ENCODE results near the gene NAV2. TPM values are rescaled to one million over a fixed set of nuclear protein-coding genes. Genes with fewer than 3 reads are reported as not detected.

The NAV2 gene
- polyA plus RNA-seq, 5 donors: 14.5 to 25.1 (median 21.0) TPM

- DNase-seq: no peak
Measured at GRCh38 chr11:19968860-19969259, 256.2 kb downstream of the NAV2 start.

GRCh38 chr11:19970944-19971343 is 258.3 kb downstream of the NAV2 start:
- no peak for DNase-seq

DNA sequence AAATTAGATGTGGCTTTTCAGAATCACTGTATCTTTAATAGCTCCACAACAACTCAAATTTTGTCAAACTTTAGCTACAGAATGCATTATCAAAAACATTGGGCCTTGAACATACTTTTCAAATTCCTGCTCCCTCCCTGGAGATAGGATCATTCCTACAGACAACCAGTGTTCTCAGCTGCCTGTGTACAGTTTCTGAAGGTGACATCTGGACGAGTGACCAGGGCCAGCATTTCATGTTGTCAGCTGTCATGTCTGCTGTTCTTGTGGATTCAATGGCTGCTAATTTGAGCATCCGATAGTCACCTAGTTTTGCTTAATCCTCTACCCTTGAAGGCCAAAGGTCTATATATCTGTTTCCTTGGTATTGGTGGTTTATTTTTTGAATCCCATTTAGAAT is 259.5 kb downstream of the NAV2 start:
- DNase-seq: no peak

- no peak for DNase-seq
Measured at GRCh38 chr11:19972651-19973050, 260.0 kb downstream of the NAV2 start.

DNA sequence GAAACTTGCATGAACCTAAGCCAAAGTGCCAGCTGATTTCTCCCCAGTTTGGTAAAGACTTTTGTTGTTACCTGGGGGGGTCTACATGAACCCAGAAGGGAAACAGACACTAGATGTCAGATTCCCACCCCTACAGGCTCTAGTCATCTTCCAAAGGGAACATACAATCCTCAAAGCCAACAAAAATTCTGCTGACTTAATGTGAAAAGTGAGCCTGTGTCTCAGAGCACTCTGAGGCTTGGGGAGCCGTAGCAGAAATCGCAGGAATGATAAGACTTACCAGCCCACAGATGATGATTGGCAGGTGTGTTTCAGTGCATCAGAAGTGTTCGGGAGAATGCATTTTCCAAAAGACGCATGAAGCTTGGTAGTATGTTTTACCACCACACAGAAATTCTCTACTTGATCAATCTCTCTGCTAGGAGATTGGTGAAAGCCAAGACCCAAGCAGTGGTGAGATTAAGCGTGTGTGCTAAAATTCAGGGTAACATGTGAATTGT is 260.5 kb downstream of the NAV2 start:
- DNase-seq: no peak

DNA sequence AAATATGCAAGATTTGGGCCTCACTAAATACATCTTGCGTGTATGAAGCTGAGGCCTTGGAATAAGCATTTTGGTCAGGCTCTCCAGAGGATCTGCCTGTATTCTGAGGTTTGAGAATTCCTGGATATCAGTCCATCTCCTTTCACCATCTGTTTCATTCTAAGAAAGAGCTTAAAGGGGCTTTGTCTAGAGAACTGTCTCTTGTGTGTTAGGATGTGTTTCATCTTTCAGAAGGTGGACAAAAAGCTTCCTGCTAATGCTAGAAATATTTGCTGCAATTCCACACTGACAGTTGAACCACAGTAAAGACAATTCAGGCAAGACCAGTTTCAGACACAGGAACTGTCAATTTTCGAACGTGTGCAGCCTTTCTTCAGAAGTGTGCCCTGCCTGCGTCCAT is 262.2 kb downstream of the NAV2 start:
- DNase-seq: no peak

GRCh38 chr11:19975414-19975990 is 262.9 kb downstream of the NAV2 start:
- no peak for DNase-seq

GRCh38 chr11:19976281-19976941 is 263.8 kb downstream of the NAV2 start:
- DNase-seq: no peak

DNA sequence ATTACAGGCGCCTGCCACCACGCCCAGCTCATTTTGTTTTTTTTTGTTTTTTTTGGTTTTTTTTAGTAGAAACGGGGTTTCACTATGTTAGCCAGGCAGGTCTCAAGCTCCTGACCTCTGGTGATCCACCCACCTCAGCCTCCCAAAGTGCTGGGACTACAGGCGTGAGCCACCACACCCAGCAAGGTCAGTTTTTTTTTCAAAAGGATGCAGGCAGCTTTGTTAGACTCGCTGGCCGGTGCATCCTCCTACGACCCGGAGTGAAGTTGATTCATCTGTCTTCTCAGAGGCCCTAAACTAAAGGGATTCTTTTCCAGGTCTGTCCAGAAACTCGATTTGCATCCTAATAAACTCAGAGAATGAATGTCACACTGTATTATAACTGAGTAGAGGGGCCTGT is 265.3 kb downstream of the NAV2 start:
- DNase-seq: no peak

- no peak for DNase-seq
Measured at GRCh38 chr11:19978668-19979518, 266.3 kb downstream of the NAV2 start.

DNA sequence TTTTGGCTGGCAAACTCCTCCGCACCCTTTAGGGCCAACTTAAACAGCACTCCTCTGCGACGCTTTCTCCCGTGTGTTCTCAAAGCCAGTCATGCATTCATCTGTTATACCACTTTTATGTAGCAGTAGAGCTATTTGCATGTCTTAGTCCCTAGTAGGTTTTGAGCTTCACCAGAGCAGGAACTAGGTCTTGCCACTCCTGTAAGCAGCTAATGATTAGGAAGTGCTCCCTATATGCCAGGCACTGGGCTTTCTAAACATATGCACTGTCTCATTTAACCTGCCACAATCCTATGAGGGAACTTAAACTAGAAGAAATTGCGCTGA is 266.8 kb downstream of the NAV2 start:
- no peak for DNase-seq

DNA sequence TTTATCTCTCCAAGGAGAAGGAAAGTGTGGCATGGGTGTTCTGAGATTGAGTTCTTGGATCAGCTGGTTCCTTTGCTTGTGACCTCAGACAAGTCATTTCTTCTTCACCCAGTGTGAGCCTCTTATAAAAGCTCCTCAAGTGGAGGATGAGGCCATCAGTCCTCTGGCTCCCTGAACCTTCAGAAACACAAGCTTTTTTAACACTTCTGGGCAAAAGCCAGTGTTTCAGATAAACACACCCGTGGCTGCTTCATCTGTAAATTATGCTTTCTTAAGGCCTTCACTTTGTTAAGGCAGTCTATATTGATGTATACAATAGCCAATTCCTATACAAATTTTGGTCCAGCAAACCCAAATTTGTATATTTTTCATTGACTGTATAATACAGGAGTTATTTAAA is 267.8 kb downstream of the NAV2 start:
- no peak for DNase-seq

DNA sequence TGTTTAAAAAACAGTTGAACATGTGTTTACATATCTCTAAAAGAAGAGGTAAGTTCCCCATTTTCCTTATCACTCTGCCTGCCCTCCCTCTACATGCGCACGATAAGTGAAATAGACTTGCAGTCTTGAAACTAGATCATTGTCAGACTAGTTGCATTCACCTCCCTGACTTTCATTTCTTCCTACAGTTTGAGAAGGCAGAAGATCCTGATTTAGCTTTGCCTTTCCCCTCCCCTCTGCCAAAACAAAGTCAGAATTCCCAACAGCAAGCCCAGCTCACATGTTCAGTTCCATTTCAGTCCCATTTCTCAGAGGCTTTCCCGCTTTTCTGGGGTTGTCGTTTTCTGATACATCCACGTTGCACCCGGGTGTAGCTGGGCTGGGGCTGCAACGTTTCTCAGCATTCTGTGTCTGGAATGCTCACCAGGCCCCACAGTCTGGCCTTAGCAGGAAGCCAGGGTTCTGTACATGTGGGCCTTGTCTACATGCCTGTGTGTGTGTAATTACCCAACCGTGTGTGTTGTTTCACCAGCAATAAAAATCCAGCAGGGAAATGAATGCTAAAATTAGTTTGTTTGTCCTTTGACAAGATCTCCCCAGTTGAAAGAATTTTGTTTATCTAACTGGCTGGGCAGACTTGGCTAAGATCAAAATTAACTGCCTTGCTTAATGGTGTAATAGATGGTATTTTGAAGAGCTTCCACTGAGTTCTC is 268.5 kb downstream of the NAV2 start:
- DNase-seq: no peak

GRCh38 chr11:19982774-19983495 is 270.3 kb downstream of the NAV2 start:
- no peak for DNase-seq

DNA sequence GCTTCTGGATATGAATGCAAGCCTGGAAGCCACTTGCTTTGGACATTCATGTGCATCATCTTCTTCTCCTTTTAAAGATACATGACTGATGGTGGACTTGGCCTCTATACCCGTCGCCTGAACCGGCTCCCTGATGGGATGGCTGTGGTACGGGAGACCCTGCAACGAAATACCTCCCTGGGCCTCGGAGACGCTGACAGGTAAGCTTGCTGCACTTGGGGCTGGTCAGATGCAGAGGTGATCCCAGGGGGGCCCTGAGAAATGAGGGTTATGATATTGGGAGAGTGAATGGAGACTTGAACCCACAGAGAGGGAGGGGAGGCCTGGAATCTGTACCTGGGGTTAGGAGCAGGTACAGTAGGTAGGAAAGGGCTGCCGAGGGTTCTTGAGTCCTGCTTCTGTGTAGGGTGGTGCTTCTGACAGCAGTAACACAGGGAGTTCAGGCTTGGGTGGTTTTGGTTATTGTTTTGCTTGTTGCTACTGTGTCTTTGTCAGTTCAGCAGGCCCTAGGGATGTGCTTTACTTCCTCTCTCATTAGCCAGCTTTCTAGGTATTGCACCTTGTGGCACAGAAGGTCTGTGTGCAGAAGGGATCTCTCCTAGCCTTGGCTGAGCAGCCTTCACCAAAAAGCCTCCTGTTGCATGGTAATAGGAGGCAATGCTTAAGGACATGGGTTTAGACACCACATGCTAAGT is 271.6 kb downstream of the NAV2 start:
- no peak for DNase-seq

DNA sequence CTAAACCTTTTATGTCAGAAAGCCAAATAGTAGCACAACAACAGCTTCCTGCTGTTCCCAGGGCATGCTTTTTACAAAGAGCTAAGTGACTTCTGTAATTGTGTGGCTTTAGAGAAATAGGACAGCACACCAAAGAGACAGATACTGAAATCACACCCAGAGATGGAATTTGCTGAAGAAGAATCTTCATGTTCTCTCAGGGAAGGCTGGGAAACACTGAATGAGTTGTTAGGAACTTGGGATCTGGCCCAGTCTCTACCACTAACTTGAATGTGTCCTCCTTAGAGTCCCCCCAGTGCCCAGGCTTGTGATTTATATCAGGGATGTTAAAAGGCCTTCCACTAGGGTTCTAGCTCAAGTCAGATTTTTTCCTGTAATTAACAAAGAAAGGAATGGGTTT is 272.5 kb downstream of the NAV2 start:
- no peak for DNase-seq

GRCh38 chr11:19987331-19987801 is 274.7 kb downstream of the NAV2 start:
- no peak for DNase-seq

DNA sequence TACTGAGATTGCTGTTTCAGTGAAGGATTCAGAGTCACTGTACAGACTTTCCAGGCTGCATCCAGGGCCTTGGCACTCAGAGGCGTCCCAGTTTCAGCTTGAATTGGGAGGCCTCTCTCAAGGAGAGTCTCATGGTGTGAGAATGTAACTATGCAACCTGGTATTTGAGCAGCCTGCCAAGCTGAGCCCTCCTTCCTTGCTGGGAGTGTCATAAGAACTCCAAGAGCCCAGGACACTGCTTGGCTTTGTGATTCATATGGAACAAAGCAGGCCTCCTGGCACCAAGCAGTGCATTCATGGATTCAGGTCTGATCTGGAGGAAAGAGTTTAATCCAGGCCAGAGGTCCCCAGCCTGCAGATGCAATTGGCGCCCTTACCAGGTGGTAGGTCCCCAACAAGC is 276.0 kb downstream of the NAV2 start:
- DNase-seq: no peak

DNA sequence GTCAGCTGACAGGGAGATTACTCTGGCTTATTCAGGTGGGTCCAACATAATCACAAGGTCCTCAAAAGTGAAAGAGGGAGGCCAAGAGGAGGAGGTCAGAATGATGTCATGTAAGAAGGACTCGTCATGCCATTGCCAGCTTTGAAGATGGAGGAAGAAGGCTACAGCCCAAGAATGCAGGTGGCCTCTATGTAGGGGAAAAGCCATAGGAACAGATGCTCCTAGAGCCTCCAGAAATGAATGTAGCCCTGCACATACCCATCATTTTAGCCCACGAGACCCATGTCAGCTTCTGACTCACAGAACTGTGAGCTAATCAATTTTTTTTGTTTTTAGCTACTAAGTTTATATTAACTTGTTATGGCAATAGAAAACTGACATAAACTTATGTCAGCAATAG is 276.6 kb downstream of the NAV2 start:
- no peak for DNase-seq

DNA sequence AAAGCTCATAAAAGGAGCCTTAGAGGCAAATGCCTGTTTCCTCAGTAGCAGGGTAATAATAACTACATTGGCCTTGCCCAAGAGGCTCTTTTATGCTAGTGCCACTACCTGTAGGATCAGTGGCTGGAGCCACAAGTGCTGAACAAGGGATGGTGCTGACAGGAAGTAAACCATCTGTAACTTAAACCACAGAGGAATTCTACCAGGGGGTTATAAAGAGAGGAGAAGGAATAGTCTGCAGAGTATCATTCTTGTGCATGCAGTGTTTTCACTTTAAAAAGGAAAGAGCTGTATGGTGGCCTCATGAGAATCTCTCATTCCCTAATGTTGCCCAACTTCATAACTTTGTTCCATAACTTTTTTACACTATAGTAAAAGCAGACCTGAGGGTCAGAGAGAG is 279.5 kb downstream of the NAV2 start:
- DNase-seq: no peak

DNA sequence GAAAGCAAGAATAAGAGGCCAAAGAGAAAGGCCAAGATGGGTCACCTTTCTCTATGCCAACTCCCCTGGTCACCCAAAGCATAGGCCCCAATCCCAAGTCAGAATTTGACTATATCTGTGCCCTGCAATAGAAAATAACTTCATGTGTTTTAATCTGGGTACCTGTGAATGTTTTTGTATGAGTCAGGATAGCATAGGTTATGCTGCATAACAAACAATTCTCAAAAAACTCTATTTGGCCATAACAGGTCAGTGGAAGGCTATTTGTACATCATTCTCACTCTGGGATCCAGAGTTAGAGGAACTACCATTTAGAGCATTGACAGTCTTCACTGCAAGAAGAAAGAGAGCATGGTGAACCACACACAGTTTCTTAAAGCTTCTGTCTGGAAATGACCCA is 280.4 kb downstream of the NAV2 start:
- DNase-seq: no peak

All from right lung (tissue), 5 donors.